HepG2 (cell line): Measurements from ENCODE around the gene ITIH3. TPM values are rescaled to one million over a fixed set of nuclear protein-coding genes. Genes with fewer than 3 reads are reported as not detected.

ENCODE experiments used
- BORCS8-MEF2B ChIP-seq: sonication (generic); formaldehyde crosslinking; IDR thresholded peaks from 2 replicates; pipeline ENCODE4 v1.8.0; 2022; ENCODE audit warnings: mild to moderate bottlenecking, missing genetic modification reagents
- DDIT3 ChIP-seq: sonication (generic); formaldehyde crosslinking; IDR thresholded peaks from 2 replicates; pipeline ENCODE4 v1.4.0; 2020; ENCODE audit warnings: mild to moderate bottlenecking, missing genetic modification reagents
- HOXA5 ChIP-seq: sonication (generic); formaldehyde crosslinking; IDR thresholded peaks from 2 replicates; pipeline ENCODE4 v1.4.0; 2020; ENCODE audit warnings: missing genetic modification reagents
- JDP2 ChIP-seq: sonication (generic); formaldehyde crosslinking; IDR thresholded peaks from 2 replicates; pipeline ENCODE4 v1.8.1; 2022; ENCODE audit warnings: missing genetic modification reagents, borderline replicate concordance
- MEIS1 ChIP-seq: sonication (generic); formaldehyde crosslinking; IDR thresholded peaks from 2 replicates; pipeline ENCODE4 v1.9.0; 2021; ENCODE audit warnings: mild to moderate bottlenecking, missing genetic modification reagents, moderate library complexity, borderline replicate concordance
- NAIF1 ChIP-seq: sonication (generic); formaldehyde crosslinking; IDR thresholded peaks from 2 replicates; pipeline ENCODE4 v1.5.0; 2020; ENCODE audit warnings: mild to moderate bottlenecking, missing genetic modification reagents, borderline replicate concordance
- RXRB ChIP-seq: IDR thresholded peaks from 2 replicates; pipeline ENCODE4 v1.6.1; 2016; ENCODE audit warnings: borderline replicate concordance, missing genetic modification reagents, missing compliant biosample characterization
- SKIL ChIP-seq: sonication (generic); formaldehyde crosslinking; IDR thresholded peaks from 2 replicates; pipeline ENCODE4 v1.8.0; 2022; ENCODE audit warnings: missing genetic modification reagents, mild to moderate bottlenecking, moderate library complexity, borderline replicate concordance
- SNAPC4 ChIP-seq: sonication (generic); formaldehyde crosslinking; IDR thresholded peaks from 2 replicates; pipeline ENCODE4 v1.4.0; 2020; ENCODE audit warnings: mild to moderate bottlenecking, missing genetic modification reagents
- THAP7 ChIP-seq: sonication (generic); formaldehyde crosslinking; IDR thresholded peaks from 2 replicates; pipeline ENCODE4 v1.8.1; 2023; ENCODE audit warnings: mild to moderate bottlenecking, missing genetic modification reagents
- TIGD3 ChIP-seq: sonication (generic); formaldehyde crosslinking; IDR thresholded peaks from 2 replicates; pipeline ENCODE4 v1.5.1; 2020; ENCODE audit warnings: mild to moderate bottlenecking, missing genetic modification reagents, borderline replicate concordance
- ZFY ChIP-seq: sonication (generic); formaldehyde crosslinking; IDR thresholded peaks from 2 replicates; pipeline ENCODE4 v1.4.0; 2020; ENCODE audit warnings: missing genetic modification reagents
- ZNF20 ChIP-seq: sonication (generic); formaldehyde crosslinking; IDR thresholded peaks from 2 replicates; pipeline ENCODE4 v1.4.0; 2020; ENCODE audit warnings: mild to moderate bottlenecking, moderate library complexity, missing genetic modification reagents
- ZNF737 ChIP-seq: sonication (generic); formaldehyde crosslinking; IDR thresholded peaks from 2 replicates; pipeline ENCODE4 v1.5.0; 2020; ENCODE audit warnings: missing genetic modification reagents, mild to moderate bottlenecking, borderline replicate concordance
- polyA plus RNA-seq, 8 experiments: library from polyadenylated mRNA; depleted of rRNA in 3 of 8; stranded (reverse) in 7 of 8; unstranded in 1 of 8; fragments of >200 nt; fragmentation: Illumina TruSeq in 4 of 8; extraction: Trizol in 4 of 8; gene quantifications; 2 replicates each; pipeline versions ENCODE4 v1.2.1 to v1.2.3, GENCODE V29; 2011 to 2016; ENCODE audit warnings: low read depth in 4 of 8, missing spikeins in 1 of 8, mixed read lengths in 1 of 8; ENCODE audit not compliant: insufficient read depth in 1 of 8
- total RNA-seq, 5 experiments: library from RNA; depleted of rRNA; stranded (reverse); fragments of >200 nt; fragmentation: Illumina TruSeq; extraction: Trizol; gene quantifications; 2 replicates each; pipeline ENCODE4 v1.2.3, GENCODE V29; 2016; ENCODE audit warnings: low read depth in 1 of 5
- TF ChIP-seq, protein P1 (sequence below): sonication (generic); formaldehyde crosslinking; IDR thresholded peaks from 2 replicates; pipeline ENCODE4 v1.4.0; 2020; ENCODE audit warnings: missing genetic modification reagents, borderline replicate concordance

The ITIH3 gene
- total and polyA plus RNA-seq, 2 of the 13 experiments (the other 11 are each of a cell fraction or from before 2014, with no cell fraction given), result 105 to 632 TPM

DNA sequence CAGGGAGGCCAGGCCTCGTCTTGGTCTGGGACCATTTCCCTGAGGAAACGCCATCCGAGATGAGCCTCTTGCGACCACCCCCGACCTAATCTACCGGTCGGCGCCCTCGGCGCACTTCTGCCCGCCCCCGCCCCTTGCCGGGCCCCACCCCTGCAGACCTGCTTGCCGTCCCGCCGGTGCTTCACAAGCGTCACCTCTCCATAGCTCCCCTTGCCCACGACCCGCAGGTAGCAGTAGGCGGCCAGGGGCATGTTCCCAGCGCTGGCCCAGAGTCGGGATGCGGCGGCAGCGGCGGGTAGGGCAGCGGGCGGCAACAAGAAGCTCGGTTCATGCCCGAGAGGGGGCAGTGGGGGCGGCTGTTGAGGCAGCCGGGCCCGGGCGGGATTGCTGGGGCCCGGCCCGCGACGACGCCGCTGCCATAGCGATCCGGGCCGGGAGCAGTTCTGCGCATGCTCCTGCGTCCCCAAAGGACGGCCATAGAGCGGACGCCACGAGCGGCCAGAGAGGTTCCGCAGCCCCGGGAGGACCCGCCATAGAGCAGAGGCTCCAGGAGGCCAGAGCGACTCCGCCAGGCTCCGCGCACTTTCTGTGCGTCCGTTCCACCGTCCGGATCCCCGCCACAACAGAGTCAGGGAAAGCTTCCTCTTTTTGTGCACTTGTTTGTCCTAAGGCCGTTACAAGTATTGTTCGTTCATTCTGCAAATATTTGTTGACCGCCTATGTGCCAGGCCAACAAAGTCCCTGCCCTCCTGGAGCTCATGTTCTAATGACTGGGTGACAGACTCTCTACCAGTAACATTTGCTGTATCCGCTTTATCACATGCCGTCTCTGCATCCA, 23.9 kb upstream of the ITIH3 start, which contains the start of gene NEK4 (continued):
- TF ChIP-seq SNAPC4 (CRISPR knock-in tag) (no peak), ZNF737 (CRISPR knock-in tag) (no peak), SKIL (CRISPR knock-in tag) (no peak), HOXA5 (CRISPR knock-in tag) (peak; percentile 54), BORCS8-MEF2B (CRISPR knock-in tag) (peak; percentile 23; the same call in 1 of the 2 replicates), THAP7 (peak; percentile 86), MEIS1 (CRISPR knock-in tag) (peak; percentile 61), ZNF20 (CRISPR knock-in tag) (no peak), RXRB (CRISPR knock-in tag) (no peak), NAIF1 (CRISPR knock-in tag) (no peak), DDIT3 (CRISPR knock-in tag) (no peak), ZFY (CRISPR knock-in tag) (peak; percentile 90), JDP2 (CRISPR knock-in tag) (no peak), TIGD3 (CRISPR knock-in tag) (no peak; the same call in 1 of the 2 replicates)
- TF ChIP-seq, protein P1, sequence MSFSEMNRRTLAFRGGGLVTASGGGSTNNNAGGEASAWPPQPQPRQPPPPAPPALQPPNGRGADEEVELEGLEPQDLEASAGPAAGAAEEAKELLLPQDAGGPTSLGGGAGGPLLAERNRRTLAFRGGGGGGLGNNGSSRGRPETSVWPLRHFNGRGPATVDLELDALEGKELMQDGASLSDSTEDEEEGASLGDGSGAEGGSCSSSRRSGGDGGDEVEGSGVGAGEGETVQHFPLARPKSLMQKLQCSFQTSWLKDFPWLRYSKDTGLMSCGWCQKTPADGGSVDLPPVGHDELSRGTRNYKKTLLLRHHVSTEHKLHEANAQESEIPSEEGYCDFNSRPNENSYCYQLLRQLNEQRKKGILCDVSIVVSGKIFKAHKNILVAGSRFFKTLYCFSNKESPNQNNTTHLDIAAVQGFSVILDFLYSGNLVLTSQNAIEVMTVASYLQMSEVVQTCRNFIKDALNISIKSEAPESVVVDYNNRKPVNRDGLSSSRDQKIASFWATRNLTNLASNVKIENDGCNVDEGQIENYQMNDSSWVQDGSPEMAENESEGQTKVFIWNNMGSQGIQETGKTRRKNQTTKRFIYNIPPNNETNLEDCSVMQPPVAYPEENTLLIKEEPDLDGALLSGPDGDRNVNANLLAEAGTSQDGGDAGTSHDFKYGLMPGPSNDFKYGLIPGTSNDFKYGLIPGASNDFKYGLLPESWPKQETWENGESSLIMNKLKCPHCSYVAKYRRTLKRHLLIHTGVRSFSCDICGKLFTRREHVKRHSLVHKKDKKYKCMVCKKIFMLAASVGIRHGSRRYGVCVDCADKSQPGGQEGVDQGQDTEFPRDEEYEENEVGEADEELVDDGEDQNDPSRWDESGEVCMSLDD (CRISPR knock-in tag), result no peak
